Calu3 (cell line): Measurements from ENCODE around the gene RGS3. TPM values are rescaled to one million over a fixed set of nuclear protein-coding genes. Genes with fewer than 3 reads are reported as not detected.

Source experiments
- BruUV-seq: library from RNA; stranded (reverse); fragments of 400-500 nt; replicated peaks from 2 replicates; lab custom pipeline; 2021; lab: Mats Ljungman, UMichigan
- CTCF ChIA-PET: fragments of 300-600 bp; sonication (Branson Sonifier 250); formaldehyde crosslinking; loops from one replicate; lab custom pipeline; 2022; ENCODE audit warnings: antibody characterized with exemption; lab: Charles Lee
- DNase-seq: peaks from one replicate; pipeline ENCODE4 v3.0.0; 2022
- H3K27ac Mint-ChIP-seq: one replicate; pipeline ENCODE4 v1.8.0; 2022; ENCODE audit warnings: mixed read lengths; ENCODE audit not compliant: unreplicated experiment
- H3K27me3 Mint-ChIP-seq: one replicate; pipeline ENCODE4 v1.8.0; 2022; ENCODE audit warnings: mixed read lengths; ENCODE audit not compliant: unreplicated experiment
- H3K36me3 Mint-ChIP-seq: one replicate; pipeline ENCODE4 v1.8.0; 2022; ENCODE audit warnings: mild to moderate bottlenecking, moderate library complexity, mixed read lengths; ENCODE audit not compliant: insufficient read depth, unreplicated experiment
- H3K4me1 Mint-ChIP-seq: one replicate; pipeline ENCODE4 v1.8.0; 2022; ENCODE audit warnings: mild to moderate bottlenecking, low read depth, mixed read lengths; ENCODE audit not compliant: unreplicated experiment
- H3K4me3 Mint-ChIP-seq: one replicate; pipeline ENCODE4 v1.8.0; 2022; ENCODE audit warnings: mild to moderate bottlenecking, low read depth, moderate library complexity, mixed read lengths; ENCODE audit not compliant: unreplicated experiment
- H3K9me3 Mint-ChIP-seq: one replicate; pipeline ENCODE4 v1.8.0; 2022; ENCODE audit warnings: low read depth, mixed read lengths; ENCODE audit not compliant: unreplicated experiment
- intact Hi-C: fragments of 100-400 bp; cut with micrococcal nuclease; formaldehyde crosslinking; loops from one replicate; pipeline ENCODE4 v1.10.0; 2022; ENCODE audit not compliant: unreplicated experiment
- total RNA-seq: library from RNA; stranded (reverse); gene quantifications from 2 replicates; pipeline ENCODE4 v1.2.3, GENCODE V29; 2022
- TF ChIP-seq, protein P1 (sequence below): fragments of 200-600 bp; IDR thresholded peaks from one replicate; pipeline ENCODE4 v1.8.0; 2022; ENCODE audit warnings: antibody characterized with exemption; ENCODE audit not compliant: unreplicated experiment

The RGS3 gene
- total RNA-seq, 1 experiment from 2014 or later: 61.8 TPM

DNA sequence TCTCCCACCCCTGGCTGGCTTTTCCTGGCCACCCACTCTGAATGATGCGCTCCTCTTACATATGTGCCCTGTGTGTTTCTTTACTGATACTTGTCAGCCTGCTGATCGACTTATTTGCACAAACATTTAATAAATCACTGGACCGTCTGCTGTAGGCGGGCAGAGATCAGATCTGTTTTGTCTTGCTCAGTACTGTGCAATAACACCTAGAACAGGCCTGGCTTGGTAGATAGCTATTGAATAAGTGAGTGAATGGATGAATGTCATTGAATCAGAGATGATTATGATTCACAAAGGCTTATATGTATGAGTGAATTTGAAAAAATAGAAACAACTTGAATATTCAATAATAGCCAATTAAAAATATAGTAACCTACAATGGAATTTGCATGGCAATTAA is 165.1 kb downstream of the RGS3 start:
- BruUV-seq: no TSS peak
- H3K4me3 Mint-ChIP-seq: no peak overlapping the region
- peaks cover 5% of the 10 kb centered on the region for H3K36me3 Mint-ChIP-seq
- no peaks in the 10 kb centered on the region for H3K27me3 Mint-ChIP-seq
- CTCF ChIA-PET: no interaction called here
- intact Hi-C loops: no loop called here
- no peaks in the 10 kb centered on the region for H3K9me3 Mint-ChIP-seq
- DNase-seq: no peak
- peaks cover 3% of the 10 kb centered on the region for H3K4me1 Mint-ChIP-seq
- no peak overlapping the region for H3K27ac Mint-ChIP-seq
- TF ChIP-seq, protein P1, sequence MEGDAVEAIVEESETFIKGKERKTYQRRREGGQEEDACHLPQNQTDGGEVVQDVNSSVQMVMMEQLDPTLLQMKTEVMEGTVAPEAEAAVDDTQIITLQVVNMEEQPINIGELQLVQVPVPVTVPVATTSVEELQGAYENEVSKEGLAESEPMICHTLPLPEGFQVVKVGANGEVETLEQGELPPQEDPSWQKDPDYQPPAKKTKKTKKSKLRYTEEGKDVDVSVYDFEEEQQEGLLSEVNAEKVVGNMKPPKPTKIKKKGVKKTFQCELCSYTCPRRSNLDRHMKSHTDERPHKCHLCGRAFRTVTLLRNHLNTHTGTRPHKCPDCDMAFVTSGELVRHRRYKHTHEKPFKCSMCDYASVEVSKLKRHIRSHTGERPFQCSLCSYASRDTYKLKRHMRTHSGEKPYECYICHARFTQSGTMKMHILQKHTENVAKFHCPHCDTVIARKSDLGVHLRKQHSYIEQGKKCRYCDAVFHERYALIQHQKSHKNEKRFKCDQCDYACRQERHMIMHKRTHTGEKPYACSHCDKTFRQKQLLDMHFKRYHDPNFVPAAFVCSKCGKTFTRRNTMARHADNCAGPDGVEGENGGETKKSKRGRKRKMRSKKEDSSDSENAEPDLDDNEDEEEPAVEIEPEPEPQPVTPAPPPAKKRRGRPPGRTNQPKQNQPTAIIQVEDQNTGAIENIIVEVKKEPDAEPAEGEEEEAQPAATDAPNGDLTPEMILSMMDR: no peak

DNA sequence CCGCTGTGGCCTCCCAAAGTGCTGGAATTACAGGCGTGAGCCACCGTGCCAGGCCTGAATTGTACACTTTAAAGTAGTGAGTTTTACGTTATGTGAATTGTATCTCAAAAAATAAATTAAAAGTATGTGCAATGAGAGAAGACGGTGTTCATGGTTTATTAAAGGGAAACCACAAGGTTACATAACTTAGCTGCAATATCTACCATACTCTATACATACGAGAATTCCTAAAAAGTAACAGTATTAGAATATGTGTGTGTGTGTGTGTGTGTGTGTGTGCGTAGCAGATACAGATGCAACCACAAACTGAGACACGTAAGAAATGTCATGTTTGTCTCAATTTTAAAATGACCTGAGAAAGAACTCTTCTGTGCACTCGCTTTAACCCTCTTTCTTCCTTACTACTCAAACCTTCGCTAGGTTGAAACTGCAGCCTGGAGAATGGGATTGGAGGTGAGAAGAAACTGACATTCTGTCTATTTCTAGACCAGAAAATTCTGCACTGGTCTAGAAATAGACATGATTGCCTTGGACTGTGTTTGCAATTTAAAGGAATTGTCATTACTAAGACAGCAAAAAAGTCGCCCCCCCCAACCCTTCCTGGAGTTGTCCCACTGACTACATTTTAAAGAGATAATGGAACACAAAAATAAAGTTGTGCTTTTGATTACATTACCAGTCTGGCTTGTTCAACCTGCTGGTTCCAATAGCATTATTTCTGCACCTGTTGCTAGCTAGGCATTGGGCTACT is 167.0 kb downstream of the RGS3 start:
- TF ChIP-seq, protein P1: no peak
- peaks cover 8% of the 10 kb centered on the region for H3K4me1 Mint-ChIP-seq
- no peak overlapping the region for H3K4me3 Mint-ChIP-seq
- no peaks in the 10 kb centered on the region for H3K9me3 Mint-ChIP-seq
- BruUV-seq: no TSS peak
- intact Hi-C loops: no loop called here
- peaks cover 4% of the 10 kb centered on the region for H3K36me3 Mint-ChIP-seq
- CTCF ChIA-PET: no interaction called here
- no peaks in the 10 kb centered on the region for H3K27me3 Mint-ChIP-seq
- no peak for DNase-seq
- no peak overlapping the region for H3K27ac Mint-ChIP-seq

DNA sequence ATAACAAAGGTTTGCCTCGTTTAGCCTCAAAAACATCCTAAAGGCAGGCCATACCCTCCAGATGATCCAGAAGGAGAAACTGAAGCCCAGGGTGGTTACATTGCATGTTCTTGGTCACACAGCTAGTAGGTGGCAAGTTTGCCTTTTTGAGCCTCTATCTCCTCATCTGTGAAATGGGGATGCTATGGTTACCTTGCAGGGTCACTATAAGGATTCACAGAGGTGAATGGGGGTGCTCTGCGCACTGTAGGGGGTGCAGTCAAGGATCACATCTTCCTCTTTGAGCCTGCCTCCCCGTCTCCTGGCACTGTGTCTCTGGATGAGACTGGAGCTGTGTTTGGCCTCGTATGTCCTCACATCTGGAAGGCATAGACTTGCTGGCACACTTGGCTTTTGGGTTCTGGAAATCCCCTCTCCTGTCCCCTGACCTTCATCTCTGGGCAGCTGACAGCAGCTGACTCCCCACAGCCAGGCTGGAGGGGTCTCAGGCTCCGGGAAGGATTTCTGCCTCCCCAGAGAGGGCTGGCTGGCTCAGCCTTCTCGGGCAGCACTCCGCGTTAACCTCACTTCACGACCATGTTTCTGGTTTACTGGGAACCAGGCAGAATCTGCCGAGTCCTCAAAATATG is 167.7 kb downstream of the RGS3 start:
- H3K36me3 Mint-ChIP-seq: peaks cover 4% of the 10 kb centered on the region
- CTCF ChIA-PET: interaction anchor here (0.5 kb wide), 1 partner anchor 112 kb away, joined by 4 read pairs; no protein-coding TSS in a partner anchor
- H3K9me3 Mint-ChIP-seq: no peaks in the 10 kb centered on the region
- intact Hi-C loops: no loop called here
- no peak overlapping the region for H3K4me3 Mint-ChIP-seq
- no peaks in the 10 kb centered on the region for H3K27me3 Mint-ChIP-seq
- no TSS peak for BruUV-seq
- TF ChIP-seq, protein P1: no peak
- DNase-seq: no peak
- H3K27ac Mint-ChIP-seq: no peak overlapping the region
- peaks cover 8% of the 10 kb centered on the region for H3K4me1 Mint-ChIP-seq

DNA sequence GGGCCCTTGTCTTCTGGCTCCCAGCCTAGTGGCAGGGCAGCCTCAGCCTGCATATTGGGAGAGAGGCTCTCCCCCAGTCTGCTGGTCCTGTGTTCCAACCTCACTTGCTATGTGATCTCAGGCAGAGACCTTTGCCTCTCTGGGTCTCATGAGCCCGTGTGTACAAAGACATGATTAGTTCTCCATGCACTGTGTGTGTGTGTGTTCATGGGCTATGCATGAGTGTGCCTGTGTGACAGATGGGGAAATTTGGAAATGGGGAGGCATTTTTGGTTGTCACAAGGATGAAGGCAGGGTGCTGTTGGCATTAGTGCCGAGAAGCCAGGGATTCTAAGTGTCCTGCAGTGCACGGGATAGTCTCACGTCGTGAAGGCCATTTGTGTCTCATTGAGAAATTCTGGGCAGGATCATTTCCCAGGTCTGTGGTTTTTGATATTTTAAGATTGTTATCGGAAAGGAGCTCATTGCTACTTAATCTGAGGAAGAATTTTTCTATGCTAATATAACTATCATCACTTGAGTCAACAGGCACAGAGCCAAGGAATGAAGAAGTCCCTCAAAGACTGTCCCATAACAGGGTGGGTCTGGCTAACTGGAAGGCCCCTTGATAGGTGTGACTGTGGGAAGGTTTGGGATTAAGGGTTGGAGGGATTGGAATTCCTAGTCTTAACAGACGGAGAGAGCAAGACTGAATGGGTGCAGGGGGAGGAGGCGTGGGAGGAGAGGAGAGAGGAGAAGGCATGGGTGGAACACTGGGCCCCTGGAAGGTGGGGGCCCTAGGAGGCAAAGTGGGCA is 168.5 kb downstream of the RGS3 start:
- Mint-ChIP-seq H3K27ac (no peak overlapping the region), H3K4me1 (peaks cover 8% of the 10 kb centered on the region)

More for the DNA sequence above, 168.5 kb downstream of the RGS3 start:
- Mint-ChIP-seq H3K27me3 (no peaks in the 10 kb centered on the region), H3K4me3 (no peak overlapping the region), H3K9me3 (no peaks in the 10 kb centered on the region), H3K36me3 (no peaks in the 10 kb centered on the region)
- CTCF ChIA-PET: no interaction called here
- DNase-seq: no peak
- intact Hi-C loops: no loop called here
- no TSS peak for BruUV-seq
- TF ChIP-seq, protein P1: no peak
